Upper lobe of left lung (tissue), 4 donors: Measurements from ENCODE around the gene ENGASE.

Source experiments
- POLR2AphosphoS5 ChIP-seq, 2 donors: sonication (generic); formaldehyde crosslinking; IDR thresholded peaks; one replicate each; pipeline ENCODE4 v1.5.1; 2017; ENCODE audit warnings: antibody characterized with exemption in 2 of 2
- TF ChIP-seq, protein P1 (sequence below), 6 experiments: fragments of 450-650 bp in 4 of 6; fragments of 200-600 bp in 2 of 6; sonication (generic) in 2 of 6; IDR thresholded peaks; one replicate each; pipeline ENCODE4 v1.5.1; 2016 to 2019; ENCODE audit warnings: antibody characterized with exemption in 6 of 6

DNA sequence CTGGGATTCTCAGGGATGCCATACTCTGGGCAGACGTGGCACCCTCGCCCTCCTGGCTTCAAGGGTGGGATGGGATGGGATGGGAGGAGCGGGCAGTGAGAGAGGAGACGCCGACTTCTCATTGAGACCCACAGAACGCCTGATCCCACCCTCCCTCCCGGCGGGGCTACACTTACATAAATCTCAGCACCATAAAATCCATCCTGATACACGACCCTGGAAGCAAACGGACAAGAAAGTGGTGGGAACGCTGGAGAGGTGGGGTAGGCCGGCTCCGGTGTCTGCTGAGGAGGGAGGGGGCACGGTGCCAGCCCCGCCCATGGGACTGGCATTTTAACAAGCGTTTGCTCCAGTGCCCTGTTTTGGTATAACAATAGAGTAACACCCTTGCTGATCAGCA, 21.9 kb downstream of the ENGASE start:
- TF ChIP-seq, protein P1, sequence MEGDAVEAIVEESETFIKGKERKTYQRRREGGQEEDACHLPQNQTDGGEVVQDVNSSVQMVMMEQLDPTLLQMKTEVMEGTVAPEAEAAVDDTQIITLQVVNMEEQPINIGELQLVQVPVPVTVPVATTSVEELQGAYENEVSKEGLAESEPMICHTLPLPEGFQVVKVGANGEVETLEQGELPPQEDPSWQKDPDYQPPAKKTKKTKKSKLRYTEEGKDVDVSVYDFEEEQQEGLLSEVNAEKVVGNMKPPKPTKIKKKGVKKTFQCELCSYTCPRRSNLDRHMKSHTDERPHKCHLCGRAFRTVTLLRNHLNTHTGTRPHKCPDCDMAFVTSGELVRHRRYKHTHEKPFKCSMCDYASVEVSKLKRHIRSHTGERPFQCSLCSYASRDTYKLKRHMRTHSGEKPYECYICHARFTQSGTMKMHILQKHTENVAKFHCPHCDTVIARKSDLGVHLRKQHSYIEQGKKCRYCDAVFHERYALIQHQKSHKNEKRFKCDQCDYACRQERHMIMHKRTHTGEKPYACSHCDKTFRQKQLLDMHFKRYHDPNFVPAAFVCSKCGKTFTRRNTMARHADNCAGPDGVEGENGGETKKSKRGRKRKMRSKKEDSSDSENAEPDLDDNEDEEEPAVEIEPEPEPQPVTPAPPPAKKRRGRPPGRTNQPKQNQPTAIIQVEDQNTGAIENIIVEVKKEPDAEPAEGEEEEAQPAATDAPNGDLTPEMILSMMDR (IDR thresholded peaks at IDR 0.05), result no peak
- no peak for TF ChIP-seq POLR2AphosphoS5 (IDR thresholded peaks at IDR 0.05)
